Activated CD4-positive, CD25-positive, alpha-beta regulatory T cell (primary cell): ENCODE results near the gene CDH4.

ENCODE experiments used
- DNase-seq, 4 experiments: peaks; one replicate each; lab custom pipeline; 2025; lab: John Stamatoyannopoulos, UW

Gene CDH4

GRCh38 chr20:61736001-61736635, 484.1 kb downstream of the CDH4 start:
- no peak for DNase-seq

GRCh38 chr20:61736751-61737310, 484.8 kb downstream of the CDH4 start:
- no peak for DNase-seq

- no peak for DNase-seq
Observed at GRCh38 chr20:61737346-61737745, 485.3 kb downstream of the CDH4 start.

DNA sequence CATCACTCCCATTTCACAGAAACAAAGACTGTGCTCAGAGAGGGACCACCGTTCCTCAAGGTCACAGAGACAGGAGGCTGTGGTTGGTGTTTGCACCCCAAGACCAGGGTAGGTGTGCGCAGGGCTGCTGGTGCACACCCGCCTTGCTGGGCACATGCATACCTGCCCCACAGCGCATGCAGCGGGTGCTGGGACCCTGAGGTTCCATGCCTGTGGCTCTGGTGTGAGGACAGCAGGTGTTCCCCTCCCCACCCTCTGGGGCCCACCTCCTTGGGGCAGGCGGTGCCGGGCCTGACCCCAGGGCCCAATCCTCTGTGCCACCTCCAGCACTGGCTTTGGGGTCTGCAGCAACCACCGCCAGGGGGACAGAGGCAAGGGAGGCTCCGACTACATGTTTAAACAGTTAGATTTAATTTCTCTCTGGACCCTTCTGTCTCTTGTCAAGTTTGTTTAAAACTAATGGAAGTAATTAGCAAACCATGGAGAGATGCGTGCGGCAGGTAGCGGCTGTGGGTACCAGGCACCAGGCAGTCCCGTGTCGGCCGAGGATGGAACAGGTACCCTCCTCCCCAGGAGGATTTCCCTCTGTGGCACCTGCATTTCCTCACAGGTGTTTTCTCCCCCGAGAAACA, 485.9 kb downstream of the CDH4 start:
- DNase-seq: no peak

GRCh38 chr20:61738601-61739069, 486.6 kb downstream of the CDH4 start:
- DNase-seq: no peak

GRCh38 chr20:61739086-61739831, 487.2 kb downstream of the CDH4 start:
- no peak for DNase-seq

- no peak for DNase-seq
Observed at GRCh38 chr20:61739832-61740118, 487.7 kb downstream of the CDH4 start.

- DNase-seq: no peak
Observed at GRCh38 chr20:61742097-61742825, 490.2 kb downstream of the CDH4 start.

GRCh38 chr20:61743606-61744005, 491.5 kb downstream of the CDH4 start:
- no peak for DNase-seq

DNA sequence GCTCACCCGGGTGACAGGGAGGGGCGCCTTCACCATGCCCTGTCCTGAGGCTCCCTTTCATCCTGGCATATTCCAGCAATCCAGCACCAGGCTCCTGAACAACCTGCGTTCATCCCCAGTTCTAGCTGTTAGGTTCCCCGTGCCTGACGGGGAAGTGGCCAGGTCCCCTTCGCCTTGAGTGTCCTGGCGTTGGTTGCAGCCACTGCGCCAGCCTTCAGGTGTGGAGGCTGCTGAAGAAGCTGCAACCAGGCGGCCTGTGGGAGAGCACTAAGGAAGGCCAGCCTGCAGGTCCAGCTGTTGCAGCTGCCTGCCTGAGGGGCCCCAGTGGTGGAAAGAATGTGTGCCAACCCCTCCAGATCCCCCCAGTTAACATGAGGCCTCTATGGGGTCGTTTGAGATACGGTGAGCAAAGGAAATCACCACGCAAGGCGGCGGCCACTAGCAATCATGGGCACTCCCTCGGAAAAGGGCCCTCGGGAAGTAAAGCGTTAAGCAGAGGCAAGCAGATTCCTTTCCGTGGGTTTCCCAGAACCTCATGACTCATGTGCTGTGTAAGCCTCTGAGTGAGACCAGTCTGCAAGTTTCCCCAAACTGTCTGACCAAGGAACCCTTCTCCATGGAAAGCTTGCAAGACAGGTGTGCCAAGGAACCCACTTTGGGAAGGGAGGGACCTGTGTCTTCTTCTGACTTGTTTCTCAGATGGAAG, 492.8 kb downstream of the CDH4 start:
- DNase-seq: no peak

DNA sequence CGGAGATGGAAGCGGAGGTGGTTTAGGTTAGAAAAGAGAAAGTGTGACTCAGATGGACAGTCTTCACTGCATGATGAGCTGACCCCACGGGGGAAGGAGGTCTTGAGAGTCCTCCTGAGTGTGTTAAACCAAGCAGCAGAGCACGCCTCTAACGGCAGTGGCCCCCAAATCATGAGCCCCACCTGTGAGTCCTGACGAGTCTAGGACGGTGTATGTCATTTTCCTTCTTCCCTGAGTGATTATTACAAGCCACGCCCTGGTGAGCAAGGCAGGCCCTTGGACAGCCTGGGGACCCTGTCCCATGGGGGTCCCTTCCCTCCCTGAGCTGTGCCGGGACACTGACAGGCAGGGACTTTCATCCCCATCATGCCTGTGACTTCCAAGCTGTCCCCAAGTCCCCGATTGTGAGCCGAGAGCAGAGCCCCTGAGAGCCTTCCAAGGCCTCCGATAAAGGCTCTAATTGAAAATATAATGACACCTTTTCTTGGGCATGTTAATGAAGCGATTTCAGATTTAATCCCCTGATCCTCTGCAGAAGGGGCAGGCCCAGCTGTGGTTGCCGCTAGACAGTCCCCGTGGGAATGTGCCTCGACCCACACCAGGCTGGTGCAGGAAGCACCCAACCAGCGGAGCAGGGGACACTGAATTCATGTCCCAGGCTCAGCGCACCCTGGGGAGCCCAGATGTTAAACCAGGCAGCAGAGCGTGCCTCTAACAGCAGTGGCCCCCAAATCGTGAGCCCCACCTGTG, 493.5 kb downstream of the CDH4 start:
- no peak for DNase-seq

DNA sequence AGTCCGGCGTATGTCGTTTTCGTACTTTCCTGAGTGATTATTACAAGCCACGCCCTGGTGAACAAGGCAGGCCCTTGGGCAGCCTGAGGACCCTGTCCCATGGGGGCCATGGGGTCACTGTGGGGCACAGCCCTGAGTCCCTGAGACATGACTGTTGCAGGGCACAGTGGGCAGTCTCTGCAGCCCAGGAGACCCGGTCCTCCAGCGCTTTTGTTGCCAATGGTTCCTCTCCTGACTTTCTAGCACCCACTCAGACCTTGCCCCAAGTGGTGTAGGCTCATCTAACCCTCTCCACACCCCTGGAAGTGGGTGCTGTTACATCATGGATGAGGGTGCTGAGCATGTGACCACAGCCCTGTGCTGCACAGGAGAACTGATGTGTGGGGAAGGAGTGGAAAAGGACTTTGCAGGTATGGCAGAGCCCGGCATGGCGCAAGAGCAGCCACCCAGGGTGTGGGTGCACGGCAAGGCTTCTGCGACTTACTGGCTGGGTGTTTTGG, 494.1 kb downstream of the CDH4 start:
- DNase-seq: no peak

GRCh38 chr20:61746781-61747180, 494.7 kb downstream of the CDH4 start:
- DNase-seq: no peak

GRCh38 chr20:61748376-61748775, 496.3 kb downstream of the CDH4 start:
- DNase-seq: no peak

DNA sequence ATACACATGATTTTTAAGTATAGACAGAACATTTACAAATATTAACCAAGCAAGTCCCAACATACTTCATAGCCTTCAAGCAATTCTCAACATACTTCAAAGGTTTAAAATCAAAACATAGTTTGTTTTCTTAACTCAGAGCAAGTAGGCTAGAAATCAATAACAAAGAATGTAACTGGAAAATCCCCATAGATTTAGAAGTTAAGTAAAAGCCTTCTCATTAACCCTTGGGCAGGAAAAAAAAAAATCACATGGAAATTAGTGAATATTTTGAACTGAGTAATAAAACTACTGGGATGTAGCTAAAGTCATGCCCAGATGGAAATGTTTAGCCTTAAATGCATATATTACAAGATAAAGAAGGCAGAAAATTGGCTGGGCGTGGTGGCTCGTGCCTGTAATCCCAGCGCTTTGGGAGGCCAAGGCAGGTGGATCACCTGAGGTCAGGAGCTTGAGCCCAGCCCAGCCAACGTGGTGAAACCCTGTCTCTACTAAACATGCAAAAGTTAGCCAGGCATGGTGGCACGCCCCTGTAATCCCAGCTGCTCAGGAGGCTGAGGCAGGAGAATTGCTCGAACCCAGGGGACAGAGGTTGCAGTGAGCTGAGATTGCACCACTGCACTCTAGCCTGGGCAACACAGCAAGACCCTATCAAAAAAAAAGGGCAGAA, 497.5 kb downstream of the CDH4 start:
- DNase-seq: no peak

GRCh38 chr20:61750093-61750492, 498.0 kb downstream of the CDH4 start:
- DNase-seq: no peak

- DNase-seq: no peak
Observed at GRCh38 chr20:61752576-61752975, 500.5 kb downstream of the CDH4 start.

GRCh38 chr20:61753316-61753942, 501.4 kb downstream of the CDH4 start:
- DNase-seq: no peak
